Lower leg skin (tissue), 4 donors: ENCODE results near the gene CLASP1. TPM values are rescaled to one million over a fixed set of nuclear protein-coding genes. Genes with fewer than 3 reads are reported as not detected.
"Not testable (repeated sequence)": the region's sequence is repeated elsewhere in the genome, so short reads cannot be mapped to it uniquely, and the experiment has no call there.

Experiments
- DNase-seq, 2 donors: peaks; one replicate each; pipeline ENCODE4 v3.0.0-alpha.2; 2019; ENCODE audit warnings: low spot score in 2 of 2
- H3K4me3 ChIP-seq: fragments of 200-600 bp; sonication (generic); 2 replicates; pipeline ENCODE4 v1.5.1; 2017; ENCODE audit warnings: mild to moderate bottlenecking, low read depth; ENCODE audit not compliant: poor library complexity, severe bottlenecking
- CTCF ChIP-seq, 3 donors: fragments of 450-650 bp; IDR thresholded peaks; one replicate each; pipeline ENCODE4 v1.5.1; 2016; ENCODE audit warnings: antibody characterized with exemption in 3 of 3, mild to moderate bottlenecking in 3 of 3, moderate library complexity in 2 of 3
- POLR2A ChIP-seq, 2 donors: fragments of 450-650 bp; IDR thresholded peaks; one replicate each; pipeline ENCODE4 v1.6.1; 2016 to 2017; ENCODE audit warnings: antibody characterized with exemption in 2 of 2, mild to moderate bottlenecking in 1 of 2, moderate library complexity in 1 of 2
- WGBS, 2 donors: methylation state at CpG; one replicate each; pipeline ENCODE4 v1.1.5; 2018; 5-methylcytosine and 5-hydroxymethylcytosine counted together
- intact Hi-C: fragments of 100-400 bp; cut with DNase I; formaldehyde crosslinking; loops from one replicate; pipeline ENCODE4 v1.15.0; 2023; ENCODE audit warnings: low total_unique reads
- total RNA-seq, 4 donors: library from RNA; depleted of rRNA; stranded (reverse); fragments of >200 nt; gene quantifications; one replicate each; pipeline ENCODE4 v1.1.0, GENCODE V29; 2016

CLASP1 gene
- total RNA-seq, 4 donors from 2014 or later: 56.8 to 88.4 (median 69.0) TPM

GRCh38 chr2:121376535-121377250, 272.6 kb downstream of the CLASP1 start:
- intact Hi-C loops: no loop called here
- 82 to 94% methylated on average over 5 of the region's 5 CpGs for WGBS, 2 donors
- no peak overlapping the region for H3K4me3 ChIP-seq
- TF ChIP-seq CTCF (IDR thresholded peaks at IDR 0.05): no peak
- no peak for TF ChIP-seq POLR2A (IDR thresholded peaks at IDR 0.05)
- no peak for DNase-seq

- TF ChIP-seq CTCF (IDR thresholded peaks at IDR 0.05) (no peak), POLR2A (IDR thresholded peaks at IDR 0.05) (no peak)
- intact Hi-C loops: no loop called here
- no peak for DNase-seq
- WGBS, 2 donors: 95 to 97% methylated on average over 3 of the region's 3 CpGs
- no peak overlapping the region for H3K4me3 ChIP-seq
Observed at GRCh38 chr2:121375621-121376159, 273.6 kb downstream of the CLASP1 start.

- WGBS, 2 donors: 90 to 97% methylated on average over 2 to 5 of the region's 5 CpGs
- H3K4me3 ChIP-seq, intact Hi-C loops: not testable (repeated sequence)
Observed at GRCh38 chr2:121374412-121375075, 274.7 kb downstream of the CLASP1 start.

GRCh38 chr2:121372721-121373353, 276.4 kb downstream of the CLASP1 start:
- no peak for DNase-seq
- WGBS, 2 donors: 96 to 97% methylated on average over 7 of the region's 7 CpGs
- TF ChIP-seq CTCF (IDR thresholded peaks at IDR 0.05) (no peak), POLR2A (IDR thresholded peaks at IDR 0.05) (no peak)
- intact Hi-C loops: no loop called here
- no peak overlapping the region for H3K4me3 ChIP-seq

More at GRCh38 chr2:121374412-121375075, 274.7 kb downstream of the CLASP1 start:
- not testable (repeated sequence) for DNase-seq

GRCh38 chr2:121372082-121372481, 277.2 kb downstream of the CLASP1 start:
- H3K4me3 ChIP-seq: no peak overlapping the region
- intact Hi-C loops: no loop called here
- no peak for DNase-seq
- no peak for TF ChIP-seq POLR2A (IDR thresholded peaks at IDR 0.05)
- TF ChIP-seq CTCF (IDR thresholded peaks at IDR 0.05): no peak

- TF ChIP-seq POLR2A (IDR thresholded peaks at IDR 0.05): no peak
- TF ChIP-seq CTCF (IDR thresholded peaks at IDR 0.05): no peak
- no peak for DNase-seq
- H3K4me3 ChIP-seq: no peak overlapping the region
- intact Hi-C loops: no loop called here
Observed at GRCh38 chr2:121368836-121369235, 280.4 kb downstream of the CLASP1 start.
